ENCODE data around the gene TSC22D3.

Gene TSC22D3

GRCh38 chrX:107677501-107677901 is 98.1 kb downstream of the TSC22D3 start:
- no peak for ATAC-seq (ENCODE audit: insufficient read depth, low read depth)
- H3K36me3 ChIP-seq (ENCODE audit: insufficient read depth, low read length), result no peaks in the 10 kb centered on the region
- peaks cover 2% of the 10 kb centered on the region for H3K27me3 ChIP-seq (ENCODE audit: insufficient read depth, low read length, poor library complexity)
- no peak overlapping the region for H3K4me3 ChIP-seq (ENCODE audit: low read depth in 1 of 2, low read length in 2 of 2)
- TF ChIP-seq CTCF (IDR thresholded peaks at IDR 0.05; ENCODE audit: borderline replicate concordance, extremely low read depth, low read length, poor library complexity, severe bottlenecking) (no peak), EZH2 (IDR thresholded peaks at IDR 0.05; ENCODE audit: borderline replicate concordance, low read depth, low read length, severe bottlenecking) (no peak)
- no peak overlapping the region for H3K9ac ChIP-seq (ENCODE audit: low read depth, low read length)
- DNase-seq, result no peak
- H2AFZ ChIP-seq (ENCODE audit: low read depth, low read length), result no peak overlapping the region
- peaks cover 27% of the 10 kb centered on the region for H3K4me1 ChIP-seq (ENCODE audit: insufficient read depth, low read length)
- H3K4me2 ChIP-seq (ENCODE audit: insufficient read depth, low read length), result no peak overlapping the region
- H3K27ac ChIP-seq (ENCODE audit: low read length), result no peak overlapping the region
- no peaks in the 10 kb centered on the region for H3K79me2 ChIP-seq (ENCODE audit: insufficient read depth, low read length)
- no peaks in the 10 kb centered on the region; the same call in 1 of the 2 replicates for H4K20me1 ChIP-seq (ENCODE audit: insufficient read depth, low read length)
- no peaks in the 10 kb centered on the region for H3K9me3 ChIP-seq (ENCODE audit: insufficient read depth, low read length, severe bottlenecking)

GRCh38 chrX:107676559-107677378 is 98.8 kb downstream of the TSC22D3 start:
- Histone ChIP-seq H4K20me1 (ENCODE audit: insufficient read depth, low read length) (no peaks in the 10 kb centered on the region; the same call in 1 of the 2 replicates), H3K9ac (ENCODE audit: low read depth, low read length) (no peak overlapping the region), H3K27ac (ENCODE audit: low read length) (no peak overlapping the region), H2AFZ (ENCODE audit: low read depth, low read length) (no peak overlapping the region), H3K4me1 (ENCODE audit: insufficient read depth, low read length) (peaks cover 27% of the 10 kb centered on the region), H3K27me3 (ENCODE audit: insufficient read depth, low read length, poor library complexity) (peaks cover 2% of the 10 kb centered on the region), H3K79me2 (ENCODE audit: insufficient read depth, low read length) (no peaks in the 10 kb centered on the region), H3K4me3 (ENCODE audit: low read depth in 1 of 2, low read length in 2 of 2) (no peak overlapping the region), H3K36me3 (ENCODE audit: insufficient read depth, low read length) (no peaks in the 10 kb centered on the region), H3K9me3 (ENCODE audit: insufficient read depth, low read length, severe bottlenecking) (no peaks in the 10 kb centered on the region), H3K4me2 (ENCODE audit: insufficient read depth, low read length) (no peak overlapping the region)
- ATAC-seq (ENCODE audit: insufficient read depth, low read depth), result no peak
- TF ChIP-seq EZH2 (IDR thresholded peaks at IDR 0.05; ENCODE audit: borderline replicate concordance, low read depth, low read length, severe bottlenecking) (no peak), CTCF (IDR thresholded peaks at IDR 0.05; ENCODE audit: borderline replicate concordance, extremely low read depth, low read length, poor library complexity, severe bottlenecking) (no peak)
- DNase-seq, result no peak

DNA sequence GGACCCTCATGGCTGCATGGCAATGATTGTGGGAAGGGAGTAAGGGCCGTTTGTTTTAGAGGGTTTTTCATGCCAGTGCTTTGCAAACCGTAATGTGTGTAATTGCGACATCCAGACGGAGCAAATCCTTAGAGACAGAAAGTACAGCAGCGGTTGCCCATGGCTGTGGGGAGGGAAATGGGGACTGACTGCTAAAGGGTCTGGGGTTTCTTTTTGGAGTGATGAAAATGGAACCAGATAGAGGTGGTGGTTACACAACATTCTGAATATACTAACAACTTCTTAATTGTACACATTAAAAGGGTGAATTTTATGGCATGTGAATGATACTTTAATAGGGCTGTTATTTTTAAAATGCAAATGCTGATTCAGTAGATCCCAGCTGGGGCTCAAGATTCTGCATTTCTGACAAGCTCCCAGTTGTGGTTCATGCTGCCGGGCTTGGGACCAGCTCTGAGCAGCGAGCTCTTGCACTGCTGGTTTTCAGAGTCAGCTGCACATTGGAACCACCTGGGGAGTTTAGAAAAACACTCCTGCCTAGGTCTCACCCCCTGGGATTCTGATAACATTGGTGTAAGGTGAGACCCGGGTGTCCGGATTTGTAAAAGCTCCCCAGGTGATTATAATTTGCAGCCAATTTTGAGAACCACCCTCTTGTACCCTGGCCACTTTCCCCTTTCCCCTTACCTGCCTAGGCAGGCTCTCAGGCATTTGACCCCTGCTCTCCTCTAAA is 99.6 kb downstream of the TSC22D3 start:
- Histone ChIP-seq H3K4me1 (ENCODE audit: insufficient read depth, low read length) (peaks cover 27% of the 10 kb centered on the region), H3K36me3 (ENCODE audit: insufficient read depth, low read length) (no peaks in the 10 kb centered on the region), H4K20me1 (ENCODE audit: insufficient read depth, low read length) (no peaks in the 10 kb centered on the region; the same call in 1 of the 2 replicates), H3K4me2 (ENCODE audit: insufficient read depth, low read length) (no peak overlapping the region), H3K9ac (ENCODE audit: low read depth, low read length) (no peak overlapping the region), H3K27ac (ENCODE audit: low read length) (no peak overlapping the region), H3K9me3 (ENCODE audit: insufficient read depth, low read length, severe bottlenecking) (no peaks in the 10 kb centered on the region), H3K27me3 (ENCODE audit: insufficient read depth, low read length, poor library complexity) (peaks cover 2% of the 10 kb centered on the region), H2AFZ (ENCODE audit: low read depth, low read length) (no peak overlapping the region), H3K79me2 (ENCODE audit: insufficient read depth, low read length) (no peaks in the 10 kb centered on the region), H3K4me3 (ENCODE audit: low read depth in 1 of 2, low read length in 2 of 2) (no peak overlapping the region)
- DNase-seq (no peak), ATAC-seq (ENCODE audit: insufficient read depth, low read depth) (no peak)
- TF ChIP-seq CTCF (IDR thresholded peaks at IDR 0.05; ENCODE audit: borderline replicate concordance, extremely low read depth, low read length, poor library complexity, severe bottlenecking) (no peak), EZH2 (IDR thresholded peaks at IDR 0.05; ENCODE audit: borderline replicate concordance, low read depth, low read length, severe bottlenecking) (no peak)
